Activated CD8-positive, alpha-beta T cell treated with anti-CD3 and anti-CD28 coated beads, Interleukin-2, amount 10 ng/mL, durations not matched to agents 7 days and 5 days (primary cell): ENCODE data around the gene TMEM130. TPM values are rescaled to one million over a fixed set of nuclear protein-coding genes. Genes with fewer than 3 reads are reported as not detected.

Experiments
- ATAC-seq: fragments of 150-1000 bp; cut with Tn5 transposase; one replicate; pipeline ENCODE4 v1.10.0; 2021; ENCODE audit warnings: moderate library complexity
- CTCF ChIA-PET: fragments of 350-600 bp; sonication (Branson Sonifier 250); formaldehyde crosslinking; loops from one replicate; lab custom pipeline; 2021; ENCODE audit warnings: antibody characterized with exemption; lab: Charles Lee
- POLR2A ChIA-PET: fragments of 350-600 bp; sonication (Branson Sonifier 250); formaldehyde crosslinking; loops from one replicate; lab custom pipeline; 2021; ENCODE audit warnings: antibody characterized with exemption; lab: Charles Lee
- DNase-seq: peaks from one replicate; pipeline ENCODE4 v3.0.0-alpha.2; 2020
- H3K27ac Mint-ChIP-seq: one replicate; pipeline ENCODE4 v1.8.0; 2021; ENCODE audit warnings: mild to moderate bottlenecking, mixed read lengths
- H3K27me3 Mint-ChIP-seq: one replicate; pipeline ENCODE4 v1.8.0; 2021; ENCODE audit warnings: low read depth, mixed read lengths
- H3K36me3 Mint-ChIP-seq: one replicate; pipeline ENCODE4 v1.8.0; 2021; ENCODE audit warnings: low read depth, mixed read lengths
- H3K4me1 Mint-ChIP-seq: one replicate; pipeline ENCODE4 v1.8.0; 2021; ENCODE audit warnings: low read depth, mixed read lengths
- H3K4me3 Mint-ChIP-seq: one replicate; pipeline ENCODE4 v1.8.0; 2021; ENCODE audit warnings: mild to moderate bottlenecking, mixed read lengths
- H3K9me3 Mint-ChIP-seq: one replicate; pipeline ENCODE4 v1.8.0; 2022; ENCODE audit warnings: mixed read lengths; ENCODE audit not compliant: insufficient read depth
- total RNA-seq, 2 experiments: library from RNA; stranded (reverse); gene quantifications; one replicate each; pipeline ENCODE4 v1.2.3, GENCODE V29; 2021

Gene TMEM130
- total RNA-seq, 2 experiments from 2014 or later = not detected

DNA sequence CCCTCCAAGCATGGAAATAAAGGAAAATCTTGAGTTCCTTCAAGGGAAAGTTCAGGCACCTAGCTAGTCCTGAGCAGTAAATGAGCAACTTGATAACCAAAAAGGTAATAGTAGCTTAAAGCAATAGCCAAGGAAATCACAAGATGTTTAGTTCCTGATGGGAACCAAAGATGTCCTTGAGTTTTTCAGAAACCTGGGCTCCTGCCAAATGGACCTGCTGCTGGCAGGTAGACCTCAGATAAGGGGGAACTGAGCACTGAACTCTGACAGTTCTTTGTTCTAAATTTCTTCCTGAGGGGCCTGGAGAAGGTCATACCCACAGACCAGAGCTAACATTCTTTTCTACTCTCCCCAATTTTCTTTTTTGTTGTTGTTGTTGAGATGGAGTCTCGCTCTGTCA, 48.5 kb downstream of the TMEM130 start:
- Mint-ChIP-seq H3K36me3 (no peaks in the 10 kb centered on the region), H3K27me3 (peaks cover 2% of the 10 kb centered on the region), H3K27ac (no peak overlapping the region), H3K4me1 (no peaks in the 10 kb centered on the region), H3K9me3 (no peaks in the 10 kb centered on the region), H3K4me3 (no peak overlapping the region)
- ATAC-seq (no peak), DNase-seq (no peak)
- ChIA-PET CTCF (no interaction called here), POLR2A (interaction anchor here (0.7 kb wide), 1 partner anchor 357 kb away, joined by 3 read pairs; no protein-coding TSS in a partner anchor)

DNA sequence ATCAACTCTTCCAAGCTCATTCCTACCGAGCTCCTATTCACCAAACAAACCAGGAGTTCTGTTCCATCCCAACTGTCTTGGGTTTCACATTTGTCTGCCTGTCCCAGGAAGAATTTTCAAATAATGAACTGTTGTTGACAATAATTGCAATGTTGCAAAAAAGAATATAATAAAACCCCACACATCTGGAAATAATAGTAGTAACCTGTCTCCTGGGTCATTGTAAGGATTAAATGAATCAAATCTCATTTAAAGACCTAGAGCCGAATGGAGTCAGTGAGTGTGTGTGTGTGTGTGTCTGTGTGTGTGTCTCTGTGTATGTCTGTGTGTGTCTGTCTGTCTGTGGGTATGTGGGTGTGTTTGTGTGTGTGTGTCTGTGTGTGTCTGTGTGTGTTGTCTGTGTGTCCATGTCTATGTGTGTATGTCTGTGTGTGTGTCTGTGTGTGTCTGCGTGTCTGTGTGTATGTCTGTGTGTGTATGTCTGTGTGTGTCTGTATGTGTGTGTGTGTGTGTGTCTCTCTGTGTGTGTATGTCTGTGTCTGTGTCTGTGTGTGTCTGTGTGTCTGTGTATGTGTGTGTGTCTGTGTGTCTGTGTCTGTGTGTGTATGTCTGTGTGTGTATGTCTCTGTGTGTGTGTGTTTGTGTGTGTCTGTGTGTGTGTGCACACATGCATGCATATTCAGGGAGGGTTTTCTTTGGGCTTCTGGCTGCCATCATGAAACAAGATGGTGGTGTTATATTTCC, 52.7 kb downstream of the TMEM130 start:
- DNase-seq (no peak), ATAC-seq (no peak)
- POLR2A ChIA-PET = no interaction called here
- Mint-ChIP-seq H3K4me3 (no peak overlapping the region), H3K27me3 (no peaks in the 10 kb centered on the region), H3K4me1 (no peaks in the 10 kb centered on the region), H3K9me3 (no peaks in the 10 kb centered on the region), H3K27ac (no peak overlapping the region), H3K36me3 (no peaks in the 10 kb centered on the region)
- CTCF ChIA-PET = no interaction called here

- CTCF ChIA-PET = no interaction called here
- POLR2A ChIA-PET = no interaction called here
- H3K27me3 Mint-ChIP-seq = no peaks in the 10 kb centered on the region
- H3K36me3 Mint-ChIP-seq = no peaks in the 10 kb centered on the region
- DNase-seq (no peak), ATAC-seq (no peak)
- no peaks in the 10 kb centered on the region for H3K4me1 Mint-ChIP-seq
- no peaks in the 10 kb centered on the region for H3K9me3 Mint-ChIP-seq
- no peak overlapping the region for H3K4me3 Mint-ChIP-seq
- H3K27ac Mint-ChIP-seq = no peak overlapping the region
These were observed 53.6 kb downstream of the TMEM130 start for GRCh38 chr7:98816241-98816640.

- no peak overlapping the region for H3K27ac Mint-ChIP-seq
- H3K27me3 Mint-ChIP-seq = no peaks in the 10 kb centered on the region
- DNase-seq (no peak), ATAC-seq (no peak)
- CTCF ChIA-PET = no interaction called here
- no peak overlapping the region for H3K4me3 Mint-ChIP-seq
- POLR2A ChIA-PET = no interaction called here
- H3K36me3 Mint-ChIP-seq = no peaks in the 10 kb centered on the region
- H3K9me3 Mint-ChIP-seq = no peaks in the 10 kb centered on the region
- no peaks in the 10 kb centered on the region for H3K4me1 Mint-ChIP-seq
These were observed 54.5 kb downstream of the TMEM130 start for GRCh38 chr7:98815313-98815712.

DNA sequence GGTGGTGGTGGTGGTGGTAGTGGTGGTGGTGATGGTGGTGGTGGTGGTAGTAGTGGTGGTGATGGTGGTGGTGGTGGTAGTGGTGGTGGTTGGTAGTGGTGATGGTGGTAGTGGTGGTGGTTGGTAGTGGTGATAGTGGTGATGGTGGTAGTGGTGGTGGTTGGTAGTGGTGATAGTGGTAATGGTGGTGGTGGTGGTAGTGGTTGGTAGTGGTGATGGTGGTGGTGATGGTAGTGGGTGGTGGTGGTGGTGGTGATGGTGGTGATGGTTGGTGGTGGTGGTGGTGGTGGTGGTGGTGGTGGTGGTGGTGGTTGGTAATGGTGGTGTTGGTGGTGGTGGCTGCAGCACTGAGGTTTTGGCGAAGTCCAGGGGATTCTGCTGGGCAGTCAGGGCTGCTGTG, 58.5 kb downstream of the TMEM130 start:
- Mint-ChIP-seq H3K9me3 (no peaks in the 10 kb centered on the region), H3K27ac (no peak overlapping the region), H3K4me3 (no peak overlapping the region), H3K4me1 (no peaks in the 10 kb centered on the region), H3K27me3 (no peaks in the 10 kb centered on the region), H3K36me3 (no peaks in the 10 kb centered on the region)
- POLR2A ChIA-PET = no interaction called here
- no peak for DNase-seq
- ATAC-seq = no peak
- CTCF ChIA-PET = no interaction called here

- ATAC-seq (no peak), DNase-seq (no peak)
- Mint-ChIP-seq H3K36me3 (no peaks in the 10 kb centered on the region), H3K9me3 (no peaks in the 10 kb centered on the region), H3K4me3 (peak overlapping the region; percentile 34), H3K4me1 (no peaks in the 10 kb centered on the region), H3K27ac (no peak overlapping the region), H3K27me3 (no peaks in the 10 kb centered on the region)
- ChIA-PET CTCF (no interaction called here), POLR2A (no interaction called here)
These were observed 59.5 kb downstream of the TMEM130 start for GRCh38 chr7:98810153-98810802.

DNA sequence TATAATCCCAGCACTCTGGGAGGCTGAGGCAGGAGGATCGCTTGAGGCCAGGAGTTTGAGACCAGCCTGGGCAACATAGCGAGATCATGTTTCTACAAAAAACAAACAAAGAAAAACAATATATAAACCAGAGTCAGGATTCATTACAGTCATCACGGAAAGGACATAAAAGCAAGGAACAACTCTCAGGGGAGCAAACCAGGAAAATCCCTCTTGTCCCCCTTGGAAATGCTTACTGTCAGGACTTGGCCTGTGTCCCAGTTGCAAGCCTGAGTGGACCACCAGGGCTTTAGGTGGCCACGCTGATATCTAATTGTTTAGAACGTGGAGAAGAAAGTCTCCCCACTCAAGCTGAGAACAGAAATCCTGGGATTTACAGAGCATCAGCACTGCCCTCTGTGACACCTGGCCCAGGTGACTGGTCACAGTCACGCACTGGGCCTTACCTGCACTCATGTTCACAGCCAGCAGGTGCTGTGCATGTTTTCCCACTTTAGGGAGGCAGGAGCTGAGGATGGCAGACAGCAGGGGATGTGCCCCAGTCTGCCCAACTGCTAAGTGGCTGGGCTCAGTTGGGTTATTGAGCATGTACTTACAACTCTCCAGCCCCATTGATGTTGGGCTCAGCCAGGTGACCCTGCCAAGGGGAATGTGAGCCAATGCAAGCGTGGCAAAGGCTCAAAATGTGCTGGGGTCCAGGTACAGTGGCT, 60.9 kb downstream of the TMEM130 start:
- no peak overlapping the region for H3K27ac Mint-ChIP-seq
- H3K9me3 Mint-ChIP-seq = no peaks in the 10 kb centered on the region
- CTCF ChIA-PET = no interaction called here
- H3K36me3 Mint-ChIP-seq = no peaks in the 10 kb centered on the region
- DNase-seq (no peak), ATAC-seq (no peak)
- H3K4me1 Mint-ChIP-seq = no peaks in the 10 kb centered on the region
- no peak overlapping the region for H3K4me3 Mint-ChIP-seq
- H3K27me3 Mint-ChIP-seq = no peaks in the 10 kb centered on the region
- POLR2A ChIA-PET = no interaction called here

GRCh38 chr7:98807068-98808048, 62.5 kb downstream of the TMEM130 start:
- H3K4me1 Mint-ChIP-seq = no peaks in the 10 kb centered on the region
- no peak for ATAC-seq
- H3K9me3 Mint-ChIP-seq = no peaks in the 10 kb centered on the region
- no peaks in the 10 kb centered on the region for H3K27me3 Mint-ChIP-seq
- no peak for DNase-seq
- no peaks in the 10 kb centered on the region for H3K36me3 Mint-ChIP-seq
- POLR2A ChIA-PET = no interaction called here
- CTCF ChIA-PET = no interaction called here
- no peak overlapping the region for H3K4me3 Mint-ChIP-seq
- H3K27ac Mint-ChIP-seq = no peak overlapping the region

GRCh38 chr7:98805956-98806838, 63.6 kb downstream of the TMEM130 start:
- Mint-ChIP-seq H3K4me3 (no peak overlapping the region), H3K27me3 (no peaks in the 10 kb centered on the region), H3K4me1 (no peaks in the 10 kb centered on the region), H3K36me3 (no peaks in the 10 kb centered on the region), H3K9me3 (no peaks in the 10 kb centered on the region), H3K27ac (no peak overlapping the region)
- ATAC-seq (no peak), DNase-seq (no peak)
- CTCF ChIA-PET = no interaction called here
- POLR2A ChIA-PET = interaction anchor here (0.5 kb wide), 1 partner anchor 548 kb away, joined by 3 read pairs; no protein-coding TSS in a partner anchor

DNA sequence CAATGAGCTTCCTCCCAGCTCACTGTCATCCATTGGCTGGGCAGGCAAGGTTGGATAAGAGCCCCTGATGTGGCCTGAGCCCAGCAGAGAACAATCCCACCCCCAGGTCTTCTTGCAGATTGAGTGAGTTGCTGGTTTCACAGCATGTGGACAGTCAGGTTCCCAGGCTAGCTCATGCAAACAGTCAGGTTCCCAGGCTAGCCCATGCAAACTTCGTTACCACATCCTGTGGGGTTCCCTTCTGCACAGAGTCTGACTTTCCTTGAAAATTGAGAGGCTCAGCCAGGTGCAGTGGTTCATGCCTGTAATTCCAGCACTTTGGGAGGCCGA, 67.1 kb downstream of the TMEM130 start:
- ChIA-PET POLR2A (no interaction called here), CTCF (no interaction called here)
- ATAC-seq (no peak), DNase-seq (no peak)
- H3K36me3 Mint-ChIP-seq = no peaks in the 10 kb centered on the region
- no peaks in the 10 kb centered on the region for H3K27me3 Mint-ChIP-seq
- H3K4me1 Mint-ChIP-seq = no peaks in the 10 kb centered on the region
- no peak overlapping the region for H3K4me3 Mint-ChIP-seq
- no peaks in the 10 kb centered on the region for H3K9me3 Mint-ChIP-seq
- H3K27ac Mint-ChIP-seq = no peak overlapping the region
